ENCODE measurements around the gene PCDH19.

PCDH19 gene

GRCh38 chrX:100263650-100264049, 146.4 kb downstream of the PCDH19 start:
- TF ChIP-seq CTCF (IDR thresholded peaks at IDR 0.05) = no peak
- TF ChIP-seq ZFX (IDR thresholded peaks at IDR 0.05; ENCODE audit: borderline replicate concordance) = no peak

GRCh38 chrX:100248885-100249493, 161.1 kb downstream of the PCDH19 start:
- no peak overlapping the region for H3K27ac ChIP-seq
- TF ChIP-seq CTCF (IDR thresholded peaks at IDR 0.05) = no peak
- TF ChIP-seq ZFX (IDR thresholded peaks at IDR 0.05; ENCODE audit: borderline replicate concordance) = no peak

More at GRCh38 chrX:100263650-100264049, 146.4 kb downstream of the PCDH19 start:
- no peak overlapping the region for H3K27ac ChIP-seq

- TF ChIP-seq ZFX (IDR thresholded peaks at IDR 0.05; ENCODE audit: borderline replicate concordance) = no peak
- no peak for TF ChIP-seq CTCF (IDR thresholded peaks at IDR 0.05)
- H3K27ac ChIP-seq = no peak overlapping the region
Observed at GRCh38 chrX:100247826-100248225, 162.2 kb downstream of the PCDH19 start.

GRCh38 chrX:100244681-100245080, 165.4 kb downstream of the PCDH19 start:
- TF ChIP-seq CTCF (IDR thresholded peaks at IDR 0.05) (no peak), ZFX (IDR thresholded peaks at IDR 0.05; ENCODE audit: borderline replicate concordance) (no peak)
- H3K27ac ChIP-seq = no peak overlapping the region

Measured in 22Rv1 (cell line).